ENCODE results near the gene RPS6KA3. TPM values are rescaled to one million over a fixed set of nuclear protein-coding genes. Genes with fewer than 3 reads are reported as not detected.
A peak's percentile ranks its signal among the peaks of the same experiment; 100 is the strongest.
"Not testable (repeated sequence)": the region's sequence is repeated elsewhere in the genome, so short reads cannot be mapped to it uniquely, and the experiment has no call there.

Gene RPS6KA3
- total and polyA plus RNA-seq, 9 of the 15 experiments (the other 6 are each of a cell fraction or from before 2014, with no cell fraction given), result 10.9 to 61.9 (median 37.4) TPM

- no peak for TF ChIP-seq BRCA1 (IDR thresholded peaks at IDR 0.05)
- TF ChIP-seq BRCA1 (CRISPR knock-in tag; IDR thresholded peaks at IDR 0.05), result no peak
- TF ChIP-seq SLC30A9 (CRISPR knock-in tag; IDR thresholded peaks at IDR 0.05), result no peak
- no peak for TF ChIP-seq NFATC3 (IDR thresholded peaks at IDR 0.05)
- no peak for TF ChIP-seq BCOR (IDR thresholded peaks at IDR 0.05)
- no peak for TF ChIP-seq NFIC (IDR thresholded peaks at IDR 0.05)
- FAIRE-seq (no peak), ATAC-seq (no peak), DNase-seq (ENCODE audit: extremely low read depth in 1 of 4, low spot score in 3 of 4) (no peak)
- H3K27ac ChIP-seq (ENCODE audit: extremely low read depth, low read depth, low read length), result no peak overlapping the region
- ChIA-PET POLR2A (interaction anchor here (0.7 to 1.2 kb wide), 2 partner anchors 9 to 28 kb away, joined by 3 read pairs; no protein-coding TSS in a partner anchor), CTCF (ENCODE audit: low intra/inter-chr PET ratio) (interaction anchor here (0.6 kb wide), 1 partner anchor 43 kb away, joined by 6 read pairs; no protein-coding TSS in a partner anchor)
- BruUV-seq (replicated peaks), result no TSS peak
- H3K9me3 ChIP-seq (replicated peaks; ENCODE audit: control insufficient read depth, insufficient read depth, low read depth, low read length), result no peaks in the 10 kb centered on the region
- no peak overlapping the region for H3K4me2 ChIP-seq (ENCODE audit: insufficient read depth, low read length)
- in situ Hi-C loops (cut with MboI) (no loop called here), intact Hi-C loops (cut with micrococcal nuclease) (no loop called here)
- H3K4me3 ChIP-seq, result no peak overlapping the region
- H3K79me2 ChIP-seq (ENCODE audit: control insufficient read depth, insufficient read depth, low read length), result no peaks in the 10 kb centered on the region
- no peak overlapping the region for H3K9ac ChIP-seq (ENCODE audit: insufficient read depth in 1 of 2, low read depth in 2 of 2, low read length in 2 of 2)
- no peak overlapping the region for H2AFZ ChIP-seq (ENCODE audit: low read depth, low read length)
- peaks cover 70% of the 10 kb centered on the region; the same call in 2 of the 3 replicates for H3K36me3 ChIP-seq (ENCODE audit: control insufficient read depth, insufficient read depth, low read length)
- no peaks in the 10 kb centered on the region for H4K20me1 ChIP-seq (replicated peaks; ENCODE audit: control insufficient read depth, insufficient read depth, low read length)
- no peaks in the 10 kb centered on the region for H3K4me1 ChIP-seq (replicated peaks in 1 of 2; ENCODE audit: control insufficient read depth in 2 of 2, insufficient read depth in 2 of 2, low read length in 2 of 2)
- 82% methylated on average over 3 of the region's 3 CpGs for WGBS (ENCODE audit: insufficient coverage, low coverage, missing lambda C conversion rate)
- H3K9me1 ChIP-seq (ENCODE audit: control insufficient read depth, insufficient read depth, low read length), result no peaks in the 10 kb centered on the region
- no peaks in the 10 kb centered on the region for H3K27me3 ChIP-seq (ENCODE audit: control insufficient read depth in 2 of 2, insufficient read depth in 2 of 2, low read length in 2 of 2)
Measured at GRCh38 chrX:20171887-20172286, 94.8 kb downstream of the RPS6KA3 start.

- H3K9me3 ChIP-seq (replicated peaks; ENCODE audit: control insufficient read depth, insufficient read depth, low read depth, low read length); H3K27me3 ChIP-seq (ENCODE audit: control insufficient read depth in 2 of 2, insufficient read depth in 2 of 2, low read length in 2 of 2); H3K4me2 ChIP-seq (ENCODE audit: insufficient read depth, low read length); H4K20me1 ChIP-seq (replicated peaks; ENCODE audit: control insufficient read depth, insufficient read depth, low read length); H3K9ac ChIP-seq (ENCODE audit: insufficient read depth in 1 of 2, low read depth in 2 of 2, low read length in 2 of 2); in situ Hi-C loops (cut with MboI); ATAC-seq; BruUV-seq (replicated peaks); DNase-seq (ENCODE audit: extremely low read depth in 1 of 4, low spot score in 3 of 4); H3K4me3 ChIP-seq; H3K9me1 ChIP-seq (ENCODE audit: control insufficient read depth, insufficient read depth, low read length); FAIRE-seq; intact Hi-C loops (cut with micrococcal nuclease); H2AFZ ChIP-seq (ENCODE audit: low read depth, low read length); H3K79me2 ChIP-seq (ENCODE audit: control insufficient read depth, insufficient read depth, low read length); POLR2A ChIA-PET; H3K27ac ChIP-seq (ENCODE audit: extremely low read depth, low read depth, low read length); CTCF ChIA-PET (ENCODE audit: low intra/inter-chr PET ratio); H3K4me1 ChIP-seq (replicated peaks in 1 of 2; ENCODE audit: control insufficient read depth in 2 of 2, insufficient read depth in 2 of 2, low read length in 2 of 2): not testable (repeated sequence)
- H3K36me3 ChIP-seq (ENCODE audit: control insufficient read depth, insufficient read depth, low read length), result peaks cover 47% of the 10 kb centered on the region; the same call in 2 of the 3 replicates
- peak; percentile 76 for TF ChIP-seq ZNF121 (CRISPR knock-in tag; conservative IDR thresholded peaks at IDR 0.05)
Measured at GRCh38 chrX:20162516-20162915, 104.2 kb downstream of the RPS6KA3 start.
